HL-60/S4 treated with retinoic acid at 250 ng/mL for 4 days and 3 days (cell line): ENCODE results near the gene GNA15.
"Not testable (repeated sequence)": the region's sequence is repeated elsewhere in the genome, so short reads cannot be mapped to it uniquely, and the experiment has no call there.

Source experiments
- in situ Hi-C: fragments of 300-500 bp; cut with MboI; formaldehyde crosslinking; loops from 2 replicates; pipeline ENCODE4 v1.7.0; 2022; ENCODE audit warnings: low sequenced_read_pairs

GNA15 gene

GRCh38 chr19:3145909-3146676 lies 10.3 kb downstream of the GNA15 start:
- in situ Hi-C loops = no loop called here

GRCh38 chr19:3146677-3147100 lies 10.9 kb downstream of the GNA15 start:
- in situ Hi-C loops = no loop called here

GRCh38 chr19:3148503-3148902 lies 12.7 kb downstream of the GNA15 start:
- in situ Hi-C loops = no loop called here

GRCh38 chr19:3149089-3149488 lies 13.3 kb downstream of the GNA15 start:
- in situ Hi-C loops = no loop called here

GRCh38 chr19:3149526-3150505 lies 14.0 kb downstream of the GNA15 start:
- in situ Hi-C loops = no loop called here

- in situ Hi-C loops = no loop called here
Measured at GRCh38 chr19:3150739-3151329, 15.0 kb downstream of the GNA15 start.

GRCh38 chr19:3151563-3152418 lies 16.0 kb downstream of the GNA15 start:
- in situ Hi-C loops = no loop called here

GRCh38 chr19:3152419-3152780 lies 16.6 kb downstream of the GNA15 start:
- in situ Hi-C loops = no loop called here

GRCh38 chr19:3153286-3154230 lies 17.7 kb downstream of the GNA15 start:
- in situ Hi-C loops = no loop called here

- in situ Hi-C loops = not testable (repeated sequence)
Measured at GRCh38 chr19:3154447-3154846, 18.6 kb downstream of the GNA15 start.

GRCh38 chr19:3154957-3155736 lies 19.3 kb downstream of the GNA15 start:
- in situ Hi-C loops = no loop called here

GRCh38 chr19:3157096-3157845 lies 21.4 kb downstream of the GNA15 start:
- in situ Hi-C loops = no loop called here

GRCh38 chr19:3159565-3159964 lies 23.7 kb downstream of the GNA15 start:
- in situ Hi-C loops = no loop called here

- in situ Hi-C loops = no loop called here
Measured at GRCh38 chr19:3160219-3160618, 24.4 kb downstream of the GNA15 start.

- in situ Hi-C loops = no loop called here
Measured at GRCh38 chr19:3161453-3161852, 25.6 kb downstream of the GNA15 start.

GRCh38 chr19:3162418-3163229 lies 26.8 kb downstream of the GNA15 start:
- in situ Hi-C loops = no loop called here

GRCh38 chr19:3163230-3163886 lies 27.5 kb downstream of the GNA15 start:
- in situ Hi-C loops = no loop called here
